HG03060 (cell line): ENCODE measurements around the gene CD36.

Source experiments
- ATAC-seq: cut with Tn5 transposase; IDR thresholded peaks from one replicate; pipeline ENCODE4 v1.9.1; 2021; ENCODE audit warnings: low read depth, moderate number of reproducible peaks; ENCODE audit not compliant: unreplicated experiment

CD36 gene

DNA sequence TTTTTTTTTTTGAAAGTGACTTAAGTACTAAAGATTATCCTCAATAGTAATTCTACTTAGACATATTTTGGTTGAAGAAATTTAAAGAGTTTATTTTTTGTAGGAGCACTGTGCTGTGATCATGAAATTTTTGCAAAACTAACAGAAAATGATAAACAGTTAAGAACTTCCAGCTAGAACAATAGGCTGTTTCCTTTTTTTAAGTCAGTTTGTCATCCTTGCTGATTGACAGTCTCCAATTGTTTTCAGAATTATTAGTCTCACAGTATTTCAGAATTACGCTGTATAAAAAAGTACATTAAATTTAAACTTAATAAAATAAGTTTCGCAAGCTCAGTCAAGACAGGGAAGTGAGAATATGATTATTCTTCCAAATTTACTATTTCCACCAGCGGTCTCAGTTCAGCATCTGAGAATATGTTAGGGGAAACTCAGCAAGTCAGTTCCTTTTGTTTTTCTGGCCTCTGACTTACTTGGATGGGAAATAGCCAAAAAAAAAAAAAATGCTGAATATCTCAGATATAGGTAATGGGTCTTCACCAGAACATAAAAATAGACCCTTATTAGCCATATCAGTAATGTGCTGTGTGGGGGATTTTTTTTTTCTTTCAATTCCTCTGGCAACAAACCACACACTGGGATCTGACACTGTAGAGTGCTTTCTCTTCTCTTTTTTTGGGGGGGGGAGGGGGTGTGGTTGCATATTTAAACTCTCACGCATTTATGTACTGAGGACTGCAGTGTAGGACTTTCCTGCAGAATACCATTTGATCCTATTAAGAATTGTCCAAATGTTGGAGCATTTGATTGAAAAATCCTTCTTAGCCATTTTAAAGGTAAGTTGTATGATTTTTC is at the start of gene CD36:
Gene CD36 (plus strand): TSS at position 732 of the 855 bp plus-strand sequence. CDS start 8,099 bp downstream, outside the sequence.
- peak; percentile 56 for ATAC-seq

DNA sequence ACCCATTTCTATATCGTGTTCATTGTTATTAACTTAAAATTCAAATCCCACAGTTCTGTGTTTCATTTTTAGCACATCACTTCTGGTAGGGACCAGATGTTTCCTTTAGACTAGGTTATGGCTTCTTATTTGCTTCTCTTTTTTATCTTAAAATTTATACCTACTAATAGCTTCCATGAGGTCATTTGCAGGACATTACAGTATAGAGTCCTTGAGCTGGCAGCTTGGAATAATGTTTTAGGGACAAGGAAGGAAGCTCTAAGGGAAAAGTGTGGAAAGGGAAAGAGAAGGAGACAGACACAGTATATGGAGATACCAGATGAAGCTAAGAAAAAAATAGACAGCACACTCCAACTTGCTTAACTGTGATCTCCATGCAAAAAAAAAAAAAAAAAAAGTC is 48.8 kb upstream of the CD36 start:
- ATAC-seq, result no peak

DNA sequence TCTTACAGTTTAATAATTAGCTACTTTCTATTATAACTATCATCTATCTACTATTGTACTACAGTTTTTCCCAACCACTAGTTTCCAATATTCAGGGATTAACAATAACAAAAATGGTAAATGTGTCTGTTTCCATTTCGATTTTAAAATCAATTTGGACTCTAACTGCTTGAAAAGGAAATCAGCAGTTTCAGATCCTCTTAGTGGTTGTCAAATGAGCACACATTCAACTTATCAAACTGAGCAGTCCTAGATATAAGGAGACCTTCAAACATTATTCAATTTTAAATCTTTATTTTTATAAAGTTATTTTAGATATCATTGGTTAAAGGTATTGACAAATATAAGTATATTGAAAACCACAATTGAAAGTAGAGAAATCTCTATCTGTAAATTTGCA is 46.8 kb upstream of the CD36 start:
- ATAC-seq, result no peak

DNA sequence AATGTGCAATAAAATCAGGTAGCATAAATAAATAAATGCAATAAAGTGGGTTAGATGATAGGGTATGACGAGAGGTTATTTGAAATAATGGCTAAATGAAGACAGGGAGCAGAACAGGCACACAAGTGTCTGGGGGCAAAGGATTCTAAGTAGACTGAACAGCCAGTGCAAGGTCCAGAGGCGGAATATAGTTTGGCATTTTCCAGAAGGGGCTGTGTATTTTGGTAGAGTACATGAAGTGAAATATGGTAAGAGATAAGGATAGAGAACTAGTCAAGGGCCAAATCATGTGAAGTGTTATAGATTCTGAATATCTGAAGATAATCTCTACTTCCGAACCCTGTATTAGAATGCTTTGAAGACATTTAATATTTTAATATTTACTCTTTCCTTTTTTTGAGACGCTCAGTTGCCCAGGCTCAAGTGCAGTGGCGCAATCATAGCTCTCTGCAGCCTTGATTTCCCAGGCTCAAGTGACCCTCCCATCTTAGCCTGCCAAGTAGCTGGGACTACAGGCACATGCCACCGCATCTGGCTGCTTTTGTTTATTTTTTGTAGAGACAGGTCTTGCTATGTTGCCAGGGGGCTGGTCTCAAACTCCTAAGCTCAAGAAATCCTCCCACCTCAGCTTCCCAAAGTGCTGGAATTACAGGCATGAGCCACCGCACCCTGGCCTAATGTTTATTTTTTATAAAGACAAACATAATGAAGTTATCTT is 44.4 kb upstream of the CD36 start:
- ATAC-seq, result no peak

DNA sequence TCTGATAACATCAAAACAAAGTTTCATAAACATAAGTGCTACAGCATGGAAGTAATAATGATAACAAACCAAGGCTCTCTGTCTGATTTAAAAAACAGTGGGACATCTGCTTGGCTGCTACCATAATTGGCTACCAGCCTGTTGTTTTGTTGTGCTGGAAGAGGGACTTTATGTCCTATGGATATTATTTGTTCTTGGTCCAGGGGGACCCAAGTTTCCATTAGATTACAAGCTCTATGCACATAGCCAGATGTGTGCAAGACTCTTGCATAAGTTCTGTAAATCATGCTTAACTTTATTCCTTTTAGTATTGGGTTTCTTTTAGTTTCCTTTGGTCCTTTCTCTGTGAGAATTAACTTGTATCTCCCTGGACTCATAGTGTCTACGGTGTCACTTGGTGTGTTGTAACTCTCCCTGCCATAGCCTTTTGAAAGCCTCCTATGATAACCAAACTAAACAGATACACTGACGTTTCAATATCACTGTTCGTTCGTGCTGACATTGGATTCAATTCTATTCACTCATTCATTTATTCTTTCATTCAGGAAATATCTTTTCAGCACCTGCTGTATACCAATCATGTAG is 41.4 kb upstream of the CD36 start:
- no peak for ATAC-seq

DNA sequence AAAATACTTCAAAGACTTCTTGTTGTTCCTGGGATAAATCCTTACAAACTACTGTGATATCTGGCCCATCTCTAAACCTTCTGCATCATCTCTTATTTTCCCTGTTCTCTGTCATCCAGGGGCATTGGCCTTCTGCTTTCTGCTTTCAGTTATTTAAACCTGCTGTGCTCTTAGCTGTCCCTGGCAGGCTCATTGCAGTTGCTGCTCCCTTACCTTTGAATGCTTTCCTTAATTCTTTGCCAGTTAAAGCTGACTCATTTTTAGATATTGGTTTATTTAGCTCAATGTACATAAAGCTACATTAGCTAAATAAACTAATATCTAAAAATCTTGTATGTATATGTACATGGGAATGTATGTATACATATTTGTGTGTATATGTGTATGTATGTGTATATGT is 40.6 kb upstream of the CD36 start:
- ATAC-seq, result no peak

DNA sequence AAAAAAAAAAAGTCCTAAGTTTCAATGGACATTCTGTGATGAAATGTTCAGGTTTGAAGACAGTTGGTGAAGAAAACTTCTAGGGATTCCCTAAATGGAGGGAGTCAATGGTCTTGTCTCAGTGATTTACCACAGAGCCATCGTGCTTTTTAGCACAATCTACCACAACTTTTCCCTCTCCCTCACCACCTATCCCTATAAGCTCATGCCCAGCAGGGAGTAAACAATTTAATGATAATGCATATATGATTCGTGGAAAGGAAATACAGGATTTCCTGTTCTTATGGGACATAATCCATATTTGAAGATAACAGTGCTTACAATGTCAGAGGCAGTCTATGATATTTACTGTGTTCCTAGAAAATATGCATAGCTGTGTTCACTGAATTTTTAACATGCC is 38.4 kb upstream of the CD36 start:
- ATAC-seq, result no peak

DNA sequence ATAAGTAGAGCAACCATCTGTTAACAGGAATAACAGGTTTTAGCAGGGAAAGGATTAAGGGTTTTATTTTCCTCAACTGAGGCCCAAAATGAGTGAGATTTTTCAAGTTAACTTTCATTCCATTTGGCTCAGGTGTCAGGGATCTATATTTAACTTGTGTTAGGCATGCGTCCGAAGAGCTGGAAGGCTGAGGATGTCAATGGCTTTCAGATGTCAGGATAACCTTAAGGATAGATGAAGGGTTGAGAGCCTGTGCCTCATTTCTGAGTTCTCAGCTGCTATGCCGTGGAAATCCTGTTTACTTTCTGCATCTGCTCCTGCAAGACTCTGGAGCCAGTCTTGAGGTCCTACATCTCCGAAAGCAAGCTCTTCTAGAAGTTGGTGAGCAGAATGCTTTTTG is 36.4 kb upstream of the CD36 start:
- ATAC-seq, result no peak

DNA sequence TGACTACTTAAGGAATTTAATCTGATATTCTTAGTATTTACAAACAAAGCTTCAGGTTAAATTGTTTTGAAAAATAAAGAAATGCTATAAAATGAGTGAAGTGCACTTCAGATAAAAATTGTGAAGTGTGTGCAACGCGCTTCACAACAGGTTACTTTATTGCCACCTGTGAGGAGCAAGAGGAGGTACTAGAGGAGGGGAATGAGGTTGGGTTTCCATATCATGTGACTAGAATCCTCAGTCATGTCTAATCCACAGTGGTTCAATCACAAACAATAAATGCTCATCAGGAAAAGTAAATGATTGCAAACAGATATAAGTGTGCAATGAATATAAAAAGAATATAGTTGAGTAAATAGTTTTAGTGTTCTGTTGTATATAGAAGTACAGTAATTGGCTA is 34.5 kb upstream of the CD36 start:
- ATAC-seq, result no peak

DNA sequence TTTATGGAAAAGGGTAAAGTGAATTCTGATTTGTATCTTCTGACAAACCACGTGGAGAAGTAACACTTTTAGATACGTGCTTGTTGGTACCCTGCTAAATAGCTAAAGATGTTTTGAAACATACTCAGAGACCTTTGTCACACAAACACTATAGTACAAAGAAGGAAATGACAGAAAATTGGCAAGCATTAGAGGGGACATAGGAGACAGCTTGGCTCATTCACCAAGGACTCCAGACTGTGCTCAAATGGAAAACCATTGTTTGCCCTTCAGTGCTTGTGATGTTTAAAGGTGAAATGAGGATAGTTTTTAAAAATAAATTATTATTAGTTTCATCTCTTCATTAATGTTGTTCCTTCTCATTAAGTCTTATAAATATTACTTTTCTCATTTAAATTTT is 34.0 kb upstream of the CD36 start:
- no peak for ATAC-seq

DNA sequence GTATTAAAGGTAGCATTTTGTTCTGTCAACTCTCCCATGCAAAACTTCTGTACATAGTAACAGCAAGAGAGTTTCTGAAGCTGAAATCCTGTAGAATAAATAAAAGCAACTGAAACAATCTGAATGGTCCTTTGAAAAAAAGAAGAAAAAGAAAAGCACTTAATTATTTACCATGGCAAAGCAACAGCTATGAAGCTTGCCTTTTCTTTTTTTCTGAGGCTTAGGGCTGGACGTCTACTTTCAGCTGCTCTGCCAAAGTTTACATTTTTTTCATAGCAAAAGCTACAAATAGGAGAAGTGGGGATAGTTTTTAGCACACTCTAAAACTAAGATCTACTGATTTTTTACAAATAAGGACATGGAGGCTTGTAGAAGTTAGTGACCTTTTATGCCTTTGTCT is 31.3 kb upstream of the CD36 start:
- ATAC-seq, result no peak

DNA sequence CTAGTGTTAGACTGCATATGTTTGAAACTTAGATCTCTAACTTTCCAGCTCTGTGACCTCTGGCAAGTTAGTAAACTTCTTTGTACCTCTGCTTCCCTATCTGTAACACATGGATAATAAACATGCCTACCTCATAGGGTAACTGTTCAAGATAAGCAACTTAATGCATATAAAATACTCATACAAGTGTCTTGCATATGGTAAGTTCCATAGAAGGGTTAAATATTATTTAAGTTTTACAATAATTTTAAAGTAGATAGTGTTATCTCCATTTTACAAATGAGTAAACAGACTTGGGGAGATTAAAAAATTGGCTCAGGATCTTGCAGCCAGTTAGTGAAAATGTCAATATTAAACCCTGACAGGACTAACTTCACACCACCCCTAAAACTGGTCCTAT is 30.1 kb upstream of the CD36 start:
- no peak for ATAC-seq

DNA sequence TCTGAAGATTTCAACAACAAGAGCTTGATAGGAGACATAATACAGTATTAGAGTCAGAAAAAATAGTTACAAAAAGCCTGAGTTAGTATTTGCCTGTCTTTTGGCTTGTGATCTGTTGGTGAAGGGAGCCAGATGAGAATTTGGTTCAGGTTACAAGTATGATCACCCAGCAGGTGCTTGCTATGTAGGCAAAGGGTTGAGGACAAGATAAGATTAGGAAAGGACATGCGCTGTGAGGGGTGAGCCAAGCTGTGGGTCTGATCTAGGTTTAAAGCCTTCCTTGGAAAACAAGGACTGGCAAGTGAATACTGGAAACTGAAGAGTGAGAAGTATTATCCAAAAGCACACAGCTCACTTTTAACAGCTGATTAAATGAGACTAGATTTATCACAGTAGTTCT is 28.7 kb upstream of the CD36 start:
- no peak for ATAC-seq

DNA sequence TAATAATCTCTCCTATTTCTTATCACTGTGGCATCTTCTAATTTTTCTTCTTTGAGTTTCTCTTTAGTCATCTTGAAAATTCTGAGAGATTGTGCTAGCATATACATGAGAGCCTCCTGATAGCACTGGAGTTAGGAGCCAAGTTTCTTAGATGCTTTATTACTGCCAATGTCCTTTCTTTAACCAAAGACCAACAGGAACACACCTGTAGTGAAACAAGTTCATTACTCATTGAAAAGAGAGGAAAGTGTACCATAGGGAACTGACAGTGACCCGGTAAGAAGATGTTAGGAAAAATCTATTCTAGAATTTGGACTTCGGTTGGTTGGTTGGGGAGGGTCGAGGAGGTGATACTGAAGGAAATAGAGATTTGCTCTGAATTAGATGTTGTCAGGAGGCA is 27.1 kb upstream of the CD36 start:
- no peak for ATAC-seq

DNA sequence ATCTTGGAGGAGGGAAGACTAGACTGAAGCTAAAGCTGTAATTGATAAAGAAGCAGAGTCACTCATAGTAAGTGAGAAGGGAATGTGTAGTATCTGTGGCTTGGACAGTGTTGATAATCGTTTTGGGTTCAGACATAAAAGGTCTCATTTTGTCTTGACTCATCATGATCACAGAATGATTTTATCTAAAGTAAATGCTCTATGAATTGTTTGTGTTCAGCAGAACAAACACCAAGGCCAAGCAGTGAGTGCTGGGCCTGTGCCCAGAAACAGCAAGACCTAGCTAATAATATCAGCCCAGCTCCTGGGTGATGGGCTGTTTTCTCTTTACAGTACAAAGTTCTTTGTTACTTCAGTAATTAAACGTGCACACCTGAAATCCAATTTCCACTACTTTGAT is 26.7 kb upstream of the CD36 start:
- ATAC-seq, result no peak

DNA sequence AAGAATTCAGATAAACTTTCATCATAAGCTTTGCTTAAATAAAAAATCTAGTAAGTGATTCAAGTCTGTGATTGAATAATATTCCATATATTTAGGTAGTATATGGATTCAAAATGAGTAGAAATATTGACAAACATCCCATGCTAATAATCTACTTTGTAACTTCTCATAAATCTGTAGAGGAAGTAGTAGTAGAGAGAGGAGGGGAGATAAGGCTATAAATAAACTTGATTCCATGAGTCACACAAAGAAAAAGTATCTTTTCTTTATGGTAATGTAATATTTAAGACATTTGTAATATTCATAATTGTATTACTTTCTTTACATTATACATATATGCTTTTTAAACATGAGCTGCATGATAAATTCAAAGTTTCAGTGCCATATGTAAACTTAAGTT is 25.6 kb upstream of the CD36 start:
- ATAC-seq, result no peak

DNA sequence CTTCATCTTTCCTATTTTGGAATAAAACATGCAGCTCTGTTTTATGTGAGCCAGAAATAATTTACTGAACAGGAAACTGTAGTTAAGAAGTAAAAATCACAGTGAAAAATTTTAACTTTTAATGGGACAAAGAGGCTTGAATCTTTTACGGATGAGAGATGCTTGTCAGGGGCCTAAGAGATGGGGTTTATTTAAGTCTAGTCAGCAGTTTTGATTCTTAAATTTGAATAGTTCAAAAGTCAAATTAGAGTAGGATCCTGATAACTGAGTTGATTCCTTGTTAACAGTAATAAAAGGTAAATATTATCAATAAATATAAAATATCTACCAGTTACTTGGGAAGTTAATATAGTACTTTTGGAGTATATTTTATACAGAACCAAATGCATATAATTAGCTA is 24.9 kb upstream of the CD36 start:
- ATAC-seq, result no peak

DNA sequence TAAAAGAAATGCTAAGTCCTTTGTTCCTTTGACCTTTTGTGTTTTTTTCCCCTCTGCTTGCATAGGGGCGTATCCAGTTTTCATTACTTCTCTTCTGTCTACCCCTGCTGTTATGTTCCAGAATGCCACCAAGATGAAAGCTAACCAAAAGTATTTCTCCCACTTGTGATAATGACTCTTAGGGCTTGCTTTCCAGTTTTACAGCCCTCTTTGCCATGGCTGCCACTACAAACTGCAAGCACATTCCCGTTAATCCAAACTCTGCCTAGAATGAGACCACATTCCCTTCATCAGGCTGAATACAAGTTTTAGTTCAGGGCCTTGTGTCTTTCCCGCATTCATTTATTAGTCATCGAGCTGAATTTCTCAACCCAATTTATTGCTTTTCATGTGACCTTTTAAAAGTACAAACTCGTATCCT is 23.6 kb upstream of the CD36 start:
- ATAC-seq, result no peak

DNA sequence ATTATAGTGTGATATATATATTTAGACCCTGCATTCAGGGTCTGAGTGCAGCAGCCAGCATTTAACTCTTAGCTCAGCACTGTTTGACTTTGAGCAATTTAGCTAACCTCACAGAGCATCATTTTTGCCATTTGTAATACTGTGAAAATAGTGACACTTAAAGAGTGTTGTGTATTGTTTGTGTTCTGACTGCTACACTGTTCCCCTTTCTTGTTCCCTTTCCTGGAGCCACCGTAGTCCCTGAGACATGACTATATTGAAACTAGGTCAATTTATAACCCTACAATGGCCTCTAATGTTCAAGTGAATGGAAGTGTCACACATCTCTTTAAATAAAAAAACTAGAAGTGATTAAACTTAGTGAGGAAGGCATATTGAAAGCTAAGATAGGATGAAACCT is 20.3 kb upstream of the CD36 start:
- ATAC-seq, result no peak

DNA sequence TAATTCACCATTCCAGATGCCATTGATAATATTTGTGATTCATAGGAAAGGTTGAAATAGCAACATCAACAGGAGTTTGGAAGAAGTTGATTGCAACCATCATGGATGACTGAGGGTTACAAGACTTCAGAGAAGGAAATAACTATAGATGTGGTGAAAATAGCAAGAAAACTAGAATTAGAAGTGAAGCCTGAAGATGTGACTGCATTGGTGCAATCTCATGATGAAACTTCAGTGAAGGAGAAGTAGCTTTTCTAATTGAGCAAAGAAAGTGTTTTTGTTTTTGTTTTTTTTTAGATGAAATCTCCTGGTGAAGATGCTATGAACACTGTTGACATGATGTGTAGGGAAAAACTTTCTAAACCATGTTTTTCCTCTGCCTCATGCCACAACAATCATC is 18.7 kb upstream of the CD36 start:
- ATAC-seq, result no peak

DNA sequence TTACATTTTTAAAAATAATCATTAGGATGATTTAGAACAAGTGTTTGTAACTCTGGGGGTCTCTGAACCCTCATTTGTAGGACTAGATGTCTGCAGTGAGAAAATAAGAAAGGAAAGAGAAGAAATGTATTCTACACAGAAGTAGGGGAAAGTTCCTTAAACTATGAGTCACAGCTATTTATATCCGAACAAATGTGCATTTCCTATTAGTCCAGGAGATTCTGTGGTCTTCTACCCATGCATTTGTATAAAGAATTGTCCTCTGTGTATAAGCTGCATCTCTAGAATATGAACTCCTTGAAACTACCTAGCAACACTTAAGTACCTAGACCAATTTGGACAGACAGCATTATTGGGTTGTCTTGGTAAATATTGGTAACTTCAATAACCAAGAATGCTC is 15.9 kb upstream of the CD36 start:
- ATAC-seq, result no peak
